HepG2 (cell line): ENCODE data around the gene ADGRE3. TPM values are rescaled to one million over a fixed set of nuclear protein-coding genes. Genes with fewer than 3 reads are reported as not detected.

Experiments used
- ATAC-seq: fragments of 200-7000 bp; cut with Tn5 transposase; 3 replicates; pipeline ENCODE4 v1.9.1; 2020; ENCODE audit warnings: mild to moderate bottlenecking, moderate library complexity
- BruUV-seq: library from RNA; stranded (reverse); fragments of 400-500 nt; replicated peaks from 2 replicates; lab custom pipeline; 2021; lab: Mats Ljungman, UMichigan
- CTCF ChIA-PET: fragments of 300-600 bp; formaldehyde crosslinking; extraction: SDS; loops from one replicate; lab custom pipeline; 2021; ENCODE audit warnings: low total read pairs, inconsistent platforms, low intra/inter-chr PET ratio; lab: Yijun Ruan, JAX
- POLR2A ChIA-PET: fragments of 350-600 bp; sonication (Branson Sonifier 250); formaldehyde crosslinking; loops from one replicate; lab custom pipeline; 2020; ENCODE audit warnings: antibody characterized with exemption, inconsistent platforms; lab: Yijun Ruan, JAX
- DNase-seq: peaks from one replicate; pipeline ENCODE4 v3.0.0-alpha.2; 2015; ENCODE audit warnings: low spot score
- FAIRE-seq: peaks from 3 replicates; lab custom pipeline; 2011; peaks lifted over from hg19 to GRCh38; lab: Jason Lieb, UNC
- H2AFZ ChIP-seq: one replicate; pipeline ENCODE4 v1.6.1; 2011; ENCODE audit warnings: low read length, inconsistent platforms
- H3K27ac ChIP-seq: fragments of 300-600 bp; 3 replicates; pipeline ENCODE4 v1.8.0; 2011; ENCODE audit warnings: mixed run types, mild to moderate bottlenecking, mixed read lengths, low read length, inconsistent platforms; ENCODE audit not compliant: insufficient read depth; ENCODE audit errors: extremely low read length
- H3K27me3 ChIP-seq, 2 experiments: fragments of 200-600 bp in 1 of 2; 2 replicates in 1 of 2; 3 replicates in 1 of 2; pipeline versions ENCODE4 v1.6.0 to v1.8.0; 2011; ENCODE audit warnings: low read length in 2 of 2, mild to moderate bottlenecking in 2 of 2, moderate library complexity in 2 of 2, inconsistent platforms in 1 of 2; ENCODE audit not compliant: insufficient read depth in 2 of 2, control insufficient read depth in 1 of 2
- H3K36me3 ChIP-seq, 2 experiments: fragments of 200-600 bp in 1 of 2; replicated peaks in 1 of 2; 2 replicates in 1 of 2; 3 replicates in 1 of 2; pipeline versions ENCODE4 v1.5.1 to v1.8.0; 2011; ENCODE audit warnings: low read length in 2 of 2, inconsistent platforms in 1 of 2; ENCODE audit not compliant: insufficient read depth in 2 of 2, control insufficient read depth in 1 of 2
- H3K4me1 ChIP-seq: 2 replicates; pipeline ENCODE4 v1.5.1; 2012; ENCODE audit warnings: low read length, inconsistent platforms; ENCODE audit not compliant: insufficient read depth
- H3K4me2 ChIP-seq: 2 replicates; pipeline ENCODE4 v1.6.0; 2011; ENCODE audit warnings: low read depth, low read length, inconsistent platforms
- H3K4me3 ChIP-seq, 3 experiments: fragments of 200-600 bp in 1 of 3; sonication (generic), shearing (Covaris generic) in 1 of 3; replicated peaks in 1 of 3; 2 replicates each; pipeline ENCODE4 v1.5.1; 2011 to 2016; ENCODE audit warnings: low read length in 3 of 3, inconsistent platforms in 2 of 3, low read depth in 2 of 3, mild to moderate bottlenecking in 2 of 3, control low read depth in 1 of 3, mixed read lengths in 1 of 3; ENCODE audit not compliant: insufficient read depth in 1 of 3
- H3K79me2 ChIP-seq: one replicate; pipeline ENCODE4 v1.6.1; 2011; ENCODE audit warnings: low read length, inconsistent platforms; ENCODE audit not compliant: insufficient read depth
- H3K9ac ChIP-seq: 2 replicates; pipeline ENCODE4 v1.6.0; 2011; ENCODE audit warnings: mild to moderate bottlenecking, low read depth, low read length, inconsistent platforms; ENCODE audit not compliant: insufficient read depth
- H3K9me3 ChIP-seq: 2 replicates; pipeline ENCODE4 v1.5.1; 2012; ENCODE audit warnings: mild to moderate bottlenecking, low read length
- H4K20me1 ChIP-seq: 2 replicates; pipeline ENCODE4 v1.6.0; 2011; ENCODE audit warnings: inconsistent platforms, mild to moderate bottlenecking, low read length, moderate library complexity; ENCODE audit not compliant: insufficient read depth
- CEBPB ChIP-seq: IDR thresholded peaks from 2 replicates; pipeline ENCODE4 v1.6.1; 2011; ENCODE audit warnings: low read depth, low read length, improper control_type of control experiment, borderline replicate concordance
- CEBPG ChIP-seq: IDR thresholded peaks from 2 replicates; pipeline ENCODE4 v1.6.1; 2016
- CREB1 ChIP-seq, 2 experiments: fragments of 450-650 bp in 1 of 2; IDR thresholded peaks; 2 replicates each; pipeline ENCODE4 v1.6.1; 2016 to 2017; ENCODE audit warnings: control low read depth in 1 of 2, mild to moderate bottlenecking in 1 of 2, missing compliant biosample characterization in 1 of 2, missing genetic modification characterization in 1 of 2
- HNRNPLL ChIP-seq: fragments of 200-400 bp; formaldehyde crosslinking; IDR thresholded peaks from 2 replicates; pipeline ENCODE4 v1.6.1; 2017; ENCODE audit warnings: mild to moderate bottlenecking, low read depth, low read length; ENCODE audit not compliant: poor library complexity, severe bottlenecking
- KLF6 ChIP-seq: IDR thresholded peaks from 2 replicates; pipeline ENCODE4 v1.8.0; 2016; ENCODE audit warnings: missing biosample characterization, missing genetic modification reagents
- MED8 ChIP-seq: sonication (generic); formaldehyde crosslinking; IDR thresholded peaks from 2 replicates; pipeline ENCODE4 v1.8.1; 2023; ENCODE audit warnings: mild to moderate bottlenecking, missing genetic modification reagents; ENCODE audit not compliant: insufficient replicate concordance
- NFATC3 ChIP-seq: sonication (generic); formaldehyde crosslinking; IDR thresholded peaks from 2 replicates; pipeline ENCODE4 v1.5.1; 2020; ENCODE audit warnings: mild to moderate bottlenecking, missing genetic modification reagents
- PBX2 ChIP-seq: IDR thresholded peaks from 2 replicates; pipeline ENCODE4 v1.6.1; 2016; ENCODE audit warnings: control low read depth
- PHF5A ChIP-seq: IDR thresholded peaks from one replicate; pipeline ENCODE4 v1.6.1; 2018; ENCODE audit warnings: low read depth, missing genetic modification reagents; ENCODE audit not compliant: unreplicated experiment
- POLR2A ChIP-seq, 2 experiments: IDR thresholded peaks; 2 replicates each; pipeline ENCODE4 v1.6.1; 2011; ENCODE audit warnings: low read depth in 2 of 2, low read length in 2 of 2, mild to moderate bottlenecking in 1 of 2, moderate library complexity in 1 of 2; ENCODE audit not compliant: insufficient read depth in 1 of 2
- SCMH1 ChIP-seq: sonication (generic); formaldehyde crosslinking; IDR thresholded peaks from 2 replicates; pipeline ENCODE4 v1.9.0; 2021; ENCODE audit warnings: missing genetic modification reagents, mild to moderate bottlenecking, borderline replicate concordance
- SRF ChIP-seq: IDR thresholded peaks from 2 replicates; pipeline ENCODE4 v1.6.1; 2011; ENCODE audit warnings: mild to moderate bottlenecking, low read depth, low read length, moderate library complexity
- TP53 ChIP-seq: sonication (generic); formaldehyde crosslinking; conservative IDR thresholded peaks from 2 replicates; pipeline ENCODE4 v1.4.0; 2020; ENCODE audit warnings: missing genetic modification reagents
- ZBTB14 ChIP-seq: sonication (generic); formaldehyde crosslinking; IDR thresholded peaks from 2 replicates; pipeline ENCODE4 v1.4.0; 2020; ENCODE audit warnings: missing genetic modification reagents
- ZNF460 ChIP-seq: sonication (generic); formaldehyde crosslinking; IDR thresholded peaks from 2 replicates; pipeline ENCODE4 v1.5.1; 2020; ENCODE audit warnings: missing genetic modification reagents, mild to moderate bottlenecking, borderline replicate concordance
- WGBS: methylation state at CpG from one replicate; pipeline ENCODE4 v1.1.6; 2017; ENCODE audit warnings: low lambda C conversion rate; 5-methylcytosine and 5-hydroxymethylcytosine counted together
- in situ Hi-C: cut with HindIII; loops from 2 replicates; pipeline ENCODE4 v1.10.0; 2017; ENCODE audit warnings: low pct_unique_long_range_greater_than_20kb; ENCODE audit not compliant: extremely low pct_ligation_motif_present
- intact Hi-C: fragments of 100-400 bp; cut with micrococcal nuclease; formaldehyde crosslinking; loops from one replicate; pipeline ENCODE4 v1.10.0; 2022; ENCODE audit not compliant: unreplicated experiment
- polyA plus RNA-seq, 8 experiments: library from polyadenylated mRNA; depleted of rRNA in 3 of 8; stranded (reverse) in 7 of 8; unstranded in 1 of 8; fragments of >200 nt; fragmentation: Illumina TruSeq in 4 of 8; extraction: Trizol in 4 of 8; gene quantifications; 2 replicates each; pipeline versions ENCODE4 v1.2.1 to v1.2.3, GENCODE V29; 2011 to 2016; ENCODE audit warnings: low read depth in 4 of 8, missing spikeins in 1 of 8, mixed read lengths in 1 of 8; ENCODE audit not compliant: insufficient read depth in 1 of 8
- total RNA-seq, 5 experiments: library from RNA; depleted of rRNA; stranded (reverse); fragments of >200 nt; fragmentation: Illumina TruSeq; extraction: Trizol; gene quantifications; 2 replicates each; pipeline ENCODE4 v1.2.3, GENCODE V29; 2016; ENCODE audit warnings: low read depth in 1 of 5
- TF ChIP-seq, protein P1 (sequence below): sonication (generic); formaldehyde crosslinking; IDR thresholded peaks from 2 replicates; pipeline ENCODE4 v1.4.0; 2020; ENCODE audit warnings: missing genetic modification reagents, borderline replicate concordance

ADGRE3 gene
- total and polyA plus RNA-seq, 2 of the 13 experiments (the other 11 are each of a cell fraction or from before 2014, with no cell fraction given): not detected

GRCh38 chr19:14616407-14616806 is 58.2 kb downstream of the ADGRE3 start (continued):
- TF ChIP-seq, protein P1, sequence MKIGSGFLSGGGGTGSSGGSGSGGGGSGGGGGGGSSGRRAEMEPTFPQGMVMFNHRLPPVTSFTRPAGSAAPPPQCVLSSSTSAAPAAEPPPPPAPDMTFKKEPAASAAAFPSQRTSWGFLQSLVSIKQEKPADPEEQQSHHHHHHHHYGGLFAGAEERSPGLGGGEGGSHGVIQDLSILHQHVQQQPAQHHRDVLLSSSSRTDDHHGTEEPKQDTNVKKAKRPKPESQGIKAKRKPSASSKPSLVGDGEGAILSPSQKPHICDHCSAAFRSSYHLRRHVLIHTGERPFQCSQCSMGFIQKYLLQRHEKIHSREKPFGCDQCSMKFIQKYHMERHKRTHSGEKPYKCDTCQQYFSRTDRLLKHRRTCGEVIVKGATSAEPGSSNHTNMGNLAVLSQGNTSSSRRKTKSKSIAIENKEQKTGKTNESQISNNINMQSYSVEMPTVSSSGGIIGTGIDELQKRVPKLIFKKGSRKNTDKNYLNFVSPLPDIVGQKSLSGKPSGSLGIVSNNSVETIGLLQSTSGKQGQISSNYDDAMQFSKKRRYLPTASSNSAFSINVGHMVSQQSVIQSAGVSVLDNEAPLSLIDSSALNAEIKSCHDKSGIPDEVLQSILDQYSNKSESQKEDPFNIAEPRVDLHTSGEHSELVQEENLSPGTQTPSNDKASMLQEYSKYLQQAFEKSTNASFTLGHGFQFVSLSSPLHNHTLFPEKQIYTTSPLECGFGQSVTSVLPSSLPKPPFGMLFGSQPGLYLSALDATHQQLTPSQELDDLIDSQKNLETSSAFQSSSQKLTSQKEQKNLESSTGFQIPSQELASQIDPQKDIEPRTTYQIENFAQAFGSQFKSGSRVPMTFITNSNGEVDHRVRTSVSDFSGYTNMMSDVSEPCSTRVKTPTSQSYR (CRISPR knock-in tag): no peak
- TF ChIP-seq PHF5A (CRISPR knock-in tag) (no peak), SRF (no peak)
- TF ChIP-seq, all 625 proteins: peak for 44

- ChIA-PET CTCF (no interaction called here), POLR2A (no interaction called here)
- WGBS: 37% methylated on average over 7 of the region's 8 CpGs
- Histone ChIP-seq H3K9ac (no peak overlapping the region), H4K20me1 (no peaks in the 10 kb centered on the region), H3K4me1 (peaks cover 16% of the 10 kb centered on the region), H3K4me3 (no peak overlapping the region), H3K9me3 (peaks cover 14% of the 10 kb centered on the region), H3K4me2 (no peak overlapping the region), H3K27me3 (no peaks in the 10 kb centered on the region), H3K79me2 (no peaks in the 10 kb centered on the region), H3K36me3 (no peaks in the 10 kb centered on the region), H3K27ac (no peak overlapping the region), H2AFZ (no peak overlapping the region)
- intact Hi-C loops (no loop called here), in situ Hi-C loops (no loop called here)
- FAIRE-seq (no peak), DNase-seq (no peak), ATAC-seq (no peak)
- TF ChIP-seq HNRNPLL (no peak), CEBPG (CRISPR knock-in tag) (0 out of 2 replicates have a peak, but pooled peaks have one; percentile 25), CREB1 (IDR thresholded peaks at IDR 0.05) (no peak), CREB1 (CRISPR knock-in tag; IDR thresholded peaks at IDR 0.05) (no peak), PBX2 (no peak), POLR2A (IDR thresholded peaks at IDR 0.05; ENCODE audit: insufficient read depth in 1 of 2, low read depth in 2 of 2, low read length in 2 of 2) (no peak), CEBPB (peak; percentile 68; the same call in 1 of the 2 replicates), MED8 (CRISPR knock-in tag) (no peak), NFATC3 (CRISPR knock-in tag) (no peak), ZNF460 (CRISPR knock-in tag) (no peak), ZBTB14 (no peak), SCMH1 (no peak), KLF6 (no peak), TP53 (CRISPR knock-in tag) (no peak)
- TF ChIP-seq, protein P1 (CRISPR knock-in tag): no peak
- no TSS peak for BruUV-seq
Measured at GRCh38 chr19:14615623-14616022, 59.0 kb downstream of the ADGRE3 start.
